OCI-LY3 (cell line): ENCODE results near the gene GPR37L1.

ENCODE experiments used
- H2AFZ ChIP-seq: fragments of 200-600, 300-600 bp; shearing (Covaris generic); 2 replicates; pipeline ENCODE4 v1.6.0; 2014; ENCODE audit warnings: antibody characterized with exemption, low read depth, low read length
- H3K27ac ChIP-seq: fragments of 200-600, 300-600 bp; sonication (generic); 2 replicates; pipeline ENCODE4 v1.5.1; 2014; ENCODE audit warnings: mild to moderate bottlenecking, low read length, moderate library complexity, mixed read lengths
- H3K27me3 ChIP-seq: fragments of 200-600, 300-600 bp; sonication (generic); 2 replicates; pipeline ENCODE4 v1.6.1; 2014; ENCODE audit warnings: low read depth, low read length, mixed read lengths
- H3K36me3 ChIP-seq: fragments of 200-600, 300-600 bp; sonication (generic); replicated peaks from 2 replicates; pipeline ENCODE3; 2014; ENCODE audit warnings: low read depth, low read length, mixed read lengths
- H3K4me1 ChIP-seq: fragments of 300-600, 200-600 bp; sonication (generic); 2 replicates; pipeline ENCODE4 v1.6.1; 2014; ENCODE audit warnings: low read length, mixed read lengths
- H3K4me2 ChIP-seq: fragments of 200-600, 300-600 bp; sonication (generic); 2 replicates; pipeline ENCODE4 v1.6.1; 2014; ENCODE audit warnings: low read length, mixed read lengths
- H3K4me3 ChIP-seq: fragments of 300-600, 200-600 bp; sonication (generic); 2 replicates; pipeline ENCODE4 v1.5.1; 2014; ENCODE audit warnings: antibody characterized with exemption, mild to moderate bottlenecking, low read length, moderate library complexity
- H3K79me2 ChIP-seq: fragments of 300-600, 200-600 bp; shearing (Covaris generic); 2 replicates; pipeline ENCODE4 v1.6.1; 2014; ENCODE audit warnings: mild to moderate bottlenecking, low read length, mixed read lengths
- H3K9ac ChIP-seq: fragments of 300-600, 200-600 bp; shearing (Covaris generic); 2 replicates; pipeline ENCODE4 v1.6.0; 2014; ENCODE audit warnings: mild to moderate bottlenecking, low read length, moderate library complexity
- H3K9me3 ChIP-seq: fragments of 200-600, 300-600 bp; shearing (Covaris generic); 2 replicates; pipeline ENCODE4 v1.6.1; 2014; ENCODE audit warnings: low read length, mixed read lengths; ENCODE audit not compliant: insufficient read depth
- H4K20me1 ChIP-seq: fragments of 200-600, 300-600 bp; sonication (generic); 2 replicates; pipeline ENCODE4 v1.6.1; 2016; ENCODE audit warnings: low read length, mixed read lengths; ENCODE audit not compliant: insufficient read depth
- CTCF ChIP-seq: fragments of 200-600, 300-600 bp; sonication (generic); IDR thresholded peaks from 2 replicates; pipeline ENCODE4 v1.5.1; 2014; ENCODE audit warnings: antibody characterized with exemption, low read length, low read depth
- EZH2phosphoT487 ChIP-seq: fragments of 200-600 bp; shearing (Covaris generic); IDR thresholded peaks from 2 replicates; pipeline ENCODE4 v1.6.1; 2018; ENCODE audit warnings: antibody characterized with exemption, mixed run types, low read depth

The GPR37L1 gene

GRCh38 chr1:202122639-202123335 lies at the start of gene GPR37L1:
GPR37L1 (plus strand) TSS chr1:202122917; CDS start chr1:202122964, 47 bp downstream.
- Histone ChIP-seq H3K4me1 (peaks cover 5% of the 10 kb centered on the region), H3K4me2 (no peak within 1 kb of the TSS), H4K20me1 (no peaks in the 10 kb centered on the region), H3K9ac (no peak within 1 kb of the TSS), H3K4me3 (no peak within 1 kb of the TSS), H3K27me3 (peaks cover 27% of the 10 kb centered on the region), H2AFZ (no peak within 1 kb of the TSS), H3K27ac (no peak within 1 kb of the TSS), H3K9me3 (no peaks in the 10 kb centered on the region), H3K79me2 (no peaks in the 10 kb centered on the region), H3K36me3 (no peaks in the 10 kb centered on the region)
- TF ChIP-seq EZH2phosphoT487 = no peak
- TF ChIP-seq CTCF = no peak

GRCh38 chr1:202073206-202073605 lies 49.5 kb upstream of the GPR37L1 start:
- Histone ChIP-seq H3K27ac (no peak overlapping the region), H4K20me1 (no peaks in the 10 kb centered on the region), H3K9me3 (no peaks in the 10 kb centered on the region), H3K27me3 (no peaks in the 10 kb centered on the region), H3K4me2 (no peak overlapping the region), H3K79me2 (no peaks in the 10 kb centered on the region), H3K9ac (no peak overlapping the region), H3K4me1 (no peaks in the 10 kb centered on the region), H2AFZ (no peak overlapping the region), H3K4me3 (no peak overlapping the region), H3K36me3 (no peaks in the 10 kb centered on the region)
- no peak for TF ChIP-seq CTCF
- TF ChIP-seq EZH2phosphoT487 = no peak

- H3K4me1 ChIP-seq = no peaks in the 10 kb centered on the region
- no peaks in the 10 kb centered on the region for H3K79me2 ChIP-seq
- H3K27ac ChIP-seq = no peak overlapping the region
- H3K27me3 ChIP-seq = no peaks in the 10 kb centered on the region
- no peak overlapping the region for H2AFZ ChIP-seq
- no peaks in the 10 kb centered on the region for H3K9me3 ChIP-seq
- H3K36me3 ChIP-seq = no peaks in the 10 kb centered on the region
- H3K4me2 ChIP-seq = no peak overlapping the region
- no peaks in the 10 kb centered on the region for H4K20me1 ChIP-seq
- TF ChIP-seq EZH2phosphoT487 (no peak), CTCF (no peak)
- no peak overlapping the region for H3K4me3 ChIP-seq
- H3K9ac ChIP-seq = no peak overlapping the region
Measured at GRCh38 chr1:202074985-202075384, 47.7 kb upstream of the GPR37L1 start.

- H3K4me3 ChIP-seq = no peak overlapping the region
- TF ChIP-seq CTCF (no peak), EZH2phosphoT487 (no peak)
- no peaks in the 10 kb centered on the region for H4K20me1 ChIP-seq
- no peak overlapping the region for H2AFZ ChIP-seq
- H3K27me3 ChIP-seq = no peaks in the 10 kb centered on the region
- H3K9me3 ChIP-seq = no peaks in the 10 kb centered on the region
- no peaks in the 10 kb centered on the region for H3K79me2 ChIP-seq
- no peaks in the 10 kb centered on the region for H3K36me3 ChIP-seq
- H3K9ac ChIP-seq = no peak overlapping the region
- H3K4me2 ChIP-seq = no peak overlapping the region
- H3K27ac ChIP-seq = no peak overlapping the region
- H3K4me1 ChIP-seq = no peaks in the 10 kb centered on the region
Measured at GRCh38 chr1:202075389-202075788, 47.3 kb upstream of the GPR37L1 start.
